Adrenal gland (tissue), 12 donors: ENCODE data around the gene TNP1. TPM values are rescaled to one million over a fixed set of nuclear protein-coding genes. Genes with fewer than 3 reads are reported as not detected.

Experiments
- DNase-seq, 7 donors: peaks; one replicate each; pipeline ENCODE4 v3.0.0-alpha.2; 2019 to 2020
- H3K27ac ChIP-seq, 5 donors: fragments of 200-600 bp; sonication (generic) in 4 of 5; 1 replicate in 3 of 5; 2 replicates in 2 of 5; pipeline versions ENCODE4 v1.5.1 to v1.8.0; 2016 to 2020; ENCODE audit warnings: mild to moderate bottlenecking in 1 of 5
- H3K27me3 ChIP-seq: fragments of 200-600 bp; 2 replicates; pipeline ENCODE4 v1.8.0; 2021
- H3K36me3 ChIP-seq, 2 donors: fragments of 200-600 bp; replicated peaks in 1 of 2; 1 replicate in 1 of 2; 2 replicates in 1 of 2; pipeline versions ENCODE4 v1.5.1 to v1.8.0; 2018 to 2022
- H3K4me1 ChIP-seq, 2 donors: fragments of 200-600 bp; replicated peaks in 1 of 2; 1 replicate in 1 of 2; 2 replicates in 1 of 2; pipeline versions ENCODE4 v1.5.1 to v1.8.0; 2018 to 2021
- H3K4me3 ChIP-seq, 4 donors: fragments of 200-600 bp; sonication (generic) in 3 of 4; one replicate each; pipeline ENCODE4 v1.5.1; 2016 to 2018
- H3K9me3 ChIP-seq, 3 donors: fragments of 200-600 bp; sonication (generic) in 1 of 3; replicated peaks in 1 of 3; 1 replicate in 2 of 3; 2 replicates in 1 of 3; pipeline versions ENCODE4 v1.5.1 to v1.8.0; 2016 to 2021
- POLR2A ChIP-seq, 2 donors: fragments of 450-650 bp; IDR thresholded peaks; one replicate each; pipeline ENCODE4 v1.6.1; 2017; ENCODE audit warnings: antibody characterized with exemption in 2 of 2, mild to moderate bottlenecking in 2 of 2, moderate library complexity in 1 of 2
- WGBS, 4 donors: extraction: QIAGEN DNeasy Blood & Tissue Kit in 2 of 4; methylation state at CpG; one replicate each; pipeline versions ENCODE4 v1.1.5 to v1.1.7; 2013 to 2017; 5-methylcytosine and 5-hydroxymethylcytosine counted together
- intact Hi-C, 2 donors: fragments of 100-400 bp; cut with DNase I; formaldehyde crosslinking; loops; one replicate each; pipeline versions ENCODE4 v1.14.1 to v1.15.0; 2022 to 2023
- polyA plus RNA-seq, 3 donors: library from polyadenylated mRNA; stranded (reverse); fragments of 200-250 nt in 2 of 3; fragments of 350-450 nt in 1 of 3; fragmentation: Illumina TruSeq in 1 of 3; extraction: RNeasy Lipid Tissue Mini Kit (QIAGEN cat#74804) in 1 of 3; gene quantifications; one replicate each; pipeline ENCODE4 v1.2.3, GENCODE V29; 2013 to 2014
- total RNA-seq, 9 donors: library from RNA; depleted of rRNA in 4 of 9; stranded (reverse); fragments of >200 nt in 4 of 9; fragments of 120-200 nt in 1 of 9; fragmentation: NEBNext Ultra II Directional in 1 of 9; extraction: Animal tissue kit (Norgen Biotek cat#: 25700) in 1 of 9; gene quantifications; one replicate each; pipeline versions ENCODE4 v1.1.0 to v1.2.4, GENCODE V29; 2013 to 2023
- TF ChIP-seq, protein P1 (sequence below), 6 experiments: fragments of 450-650 bp in 4 of 6; fragments of 200-600 bp in 2 of 6; sonication (generic) in 1 of 6; IDR thresholded peaks; 1 replicate in 5 of 6; 2 replicates in 1 of 6; pipeline versions ENCODE4 v1.5.1 to v1.8.0; 2016 to 2021; ENCODE audit warnings: antibody characterized with exemption in 6 of 6, mild to moderate bottlenecking in 2 of 6, moderate library complexity in 1 of 6
- donor health status: healthy with polysubstance abuse.
- donor health status: Bipolar disorder and iron deficiency.
- donor health status: DM: yes; HTN: yes; CAD: no.
- donor health status: DM: no; HTN: no; CAD: no.
- donor health status: DM: no; HTN: no; CAD: no.
- donor health status: DM: yes; HTN: yes; CAD: no.

The TNP1 gene
- total and polyA plus RNA-seq, 12 donors = not detected

DNA sequence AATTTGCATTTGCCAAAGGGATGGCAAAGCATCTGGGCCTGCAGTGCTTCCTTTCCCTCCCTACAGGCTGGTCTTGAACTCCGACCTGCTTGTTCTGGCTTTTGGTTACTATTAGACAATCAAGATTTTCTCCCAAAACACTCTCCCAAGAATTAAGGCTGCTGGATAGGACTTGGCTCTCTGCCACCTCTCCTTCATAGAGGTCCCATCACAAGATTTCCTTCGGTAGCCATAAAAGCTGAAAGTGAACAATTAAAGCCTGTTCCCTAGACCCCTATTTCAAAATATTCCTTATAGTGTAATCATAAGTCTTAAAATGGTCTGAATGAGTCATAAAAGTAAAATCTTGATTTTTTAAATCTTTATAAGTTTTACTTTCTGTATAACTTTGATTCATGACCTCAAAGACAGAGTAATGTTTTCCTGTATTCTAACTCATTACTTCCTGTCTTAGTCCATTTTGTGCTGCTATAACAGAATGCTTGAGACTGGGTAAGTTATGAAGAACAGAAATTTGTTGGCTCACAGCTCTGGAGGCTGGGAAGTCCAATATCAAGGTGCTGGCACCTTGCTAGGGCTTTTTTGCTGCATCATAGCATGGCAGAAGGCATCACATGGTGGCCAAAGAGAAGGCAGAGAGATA, 37.8 kb upstream of the TNP1 start:
- Histone ChIP-seq H3K4me1 (no peaks in the 10 kb centered on the region), H3K27me3 (no peaks in the 10 kb centered on the region), H3K27ac (no peak overlapping the region), H3K4me3 (no peak overlapping the region), H3K9me3 (no peaks in the 10 kb centered on the region), H3K36me3 (no peaks in the 10 kb centered on the region)
- no peak for DNase-seq
- 86 to 90% (median 86%) methylated on average over 2 of the region's 2 CpGs for WGBS, 4 donors
- no peak for TF ChIP-seq POLR2A (IDR thresholded peaks at IDR 0.05)
- TF ChIP-seq, protein P1, sequence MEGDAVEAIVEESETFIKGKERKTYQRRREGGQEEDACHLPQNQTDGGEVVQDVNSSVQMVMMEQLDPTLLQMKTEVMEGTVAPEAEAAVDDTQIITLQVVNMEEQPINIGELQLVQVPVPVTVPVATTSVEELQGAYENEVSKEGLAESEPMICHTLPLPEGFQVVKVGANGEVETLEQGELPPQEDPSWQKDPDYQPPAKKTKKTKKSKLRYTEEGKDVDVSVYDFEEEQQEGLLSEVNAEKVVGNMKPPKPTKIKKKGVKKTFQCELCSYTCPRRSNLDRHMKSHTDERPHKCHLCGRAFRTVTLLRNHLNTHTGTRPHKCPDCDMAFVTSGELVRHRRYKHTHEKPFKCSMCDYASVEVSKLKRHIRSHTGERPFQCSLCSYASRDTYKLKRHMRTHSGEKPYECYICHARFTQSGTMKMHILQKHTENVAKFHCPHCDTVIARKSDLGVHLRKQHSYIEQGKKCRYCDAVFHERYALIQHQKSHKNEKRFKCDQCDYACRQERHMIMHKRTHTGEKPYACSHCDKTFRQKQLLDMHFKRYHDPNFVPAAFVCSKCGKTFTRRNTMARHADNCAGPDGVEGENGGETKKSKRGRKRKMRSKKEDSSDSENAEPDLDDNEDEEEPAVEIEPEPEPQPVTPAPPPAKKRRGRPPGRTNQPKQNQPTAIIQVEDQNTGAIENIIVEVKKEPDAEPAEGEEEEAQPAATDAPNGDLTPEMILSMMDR (IDR thresholded peaks at IDR 0.05) = no peak
- intact Hi-C loops = no loop called here

DNA sequence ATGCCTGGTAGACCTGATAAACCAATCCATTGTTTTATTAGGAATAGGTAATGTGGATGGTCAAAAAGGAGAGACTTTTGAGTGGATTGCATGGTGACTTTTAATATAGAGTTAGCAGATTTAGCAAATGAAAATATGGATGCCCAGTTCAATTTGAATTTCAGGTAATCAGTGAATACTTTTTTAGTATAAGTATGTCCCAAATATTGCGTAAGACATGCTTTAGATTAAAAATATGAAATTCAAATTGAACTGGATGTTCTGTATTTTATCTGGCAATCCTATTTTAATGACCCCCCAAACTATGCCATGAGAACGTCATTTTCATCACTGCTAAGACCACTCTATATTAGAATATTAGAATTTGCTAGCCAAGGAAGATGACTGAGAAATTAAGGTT, 30.3 kb upstream of the TNP1 start:
- Histone ChIP-seq H3K9me3 (no peaks in the 10 kb centered on the region), H3K27me3 (no peaks in the 10 kb centered on the region), H3K4me1 (no peaks in the 10 kb centered on the region), H3K36me3 (no peaks in the 10 kb centered on the region), H3K27ac (no peak overlapping the region), H3K4me3 (no peak overlapping the region)
- TF ChIP-seq, protein P1 (IDR thresholded peaks at IDR 0.05) = no peak
- TF ChIP-seq POLR2A (IDR thresholded peaks at IDR 0.05) = no peak
- 82 to 96% (median 92%) methylated on average over 2 of the region's 2 CpGs for WGBS, 4 donors
- DNase-seq = no peak
- intact Hi-C loops = no loop called here

DNA sequence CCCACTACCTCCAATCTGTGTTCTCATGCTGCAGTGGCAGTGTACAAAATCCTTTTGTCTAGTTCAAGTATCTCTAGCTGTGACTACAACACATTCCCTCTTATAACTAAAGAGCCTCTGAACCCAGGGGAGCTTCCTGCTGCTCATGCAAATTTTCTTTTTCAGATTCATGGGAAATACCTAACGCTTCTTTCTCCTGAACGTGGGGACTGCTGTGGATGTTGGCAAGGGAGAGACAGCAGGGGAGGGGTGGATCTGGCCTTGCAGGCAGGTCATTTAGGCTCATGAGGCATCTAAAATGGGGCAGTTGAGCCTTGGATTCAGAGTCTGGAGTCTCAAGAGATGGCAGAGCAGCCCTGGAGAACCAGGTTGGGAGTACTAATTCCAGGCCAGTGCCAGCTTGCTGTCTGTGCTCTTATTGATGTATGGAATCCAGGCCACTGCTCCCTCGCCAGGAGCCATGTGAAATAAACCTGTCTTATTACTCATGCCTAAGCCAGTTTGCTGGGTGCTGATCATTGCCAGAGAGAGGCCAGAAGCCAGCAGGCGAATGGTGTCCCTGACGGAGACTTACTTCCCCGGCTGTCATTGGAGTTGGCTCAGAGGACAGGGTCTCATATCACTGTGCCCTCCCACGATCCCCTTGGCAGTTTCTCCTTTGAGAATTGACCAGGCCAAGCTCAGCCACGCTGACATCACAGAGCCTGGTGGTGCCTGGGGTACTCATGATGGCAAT, 29.2 kb upstream of the TNP1 start:
- Histone ChIP-seq H3K27ac (no peak overlapping the region), H3K4me3 (no peak overlapping the region), H3K4me1 (no peaks in the 10 kb centered on the region), H3K27me3 (no peaks in the 10 kb centered on the region), H3K9me3 (no peaks in the 10 kb centered on the region), H3K36me3 (no peaks in the 10 kb centered on the region)
- intact Hi-C loops = no loop called here
- DNase-seq = no peak
- WGBS, 4 donors = 84 to 89% (median 87%) methylated on average over 8 of the region's 8 CpGs
- no peak for TF ChIP-seq POLR2A (IDR thresholded peaks at IDR 0.05)
- TF ChIP-seq, protein P1 (IDR thresholded peaks at IDR 0.05) = no peak

DNA sequence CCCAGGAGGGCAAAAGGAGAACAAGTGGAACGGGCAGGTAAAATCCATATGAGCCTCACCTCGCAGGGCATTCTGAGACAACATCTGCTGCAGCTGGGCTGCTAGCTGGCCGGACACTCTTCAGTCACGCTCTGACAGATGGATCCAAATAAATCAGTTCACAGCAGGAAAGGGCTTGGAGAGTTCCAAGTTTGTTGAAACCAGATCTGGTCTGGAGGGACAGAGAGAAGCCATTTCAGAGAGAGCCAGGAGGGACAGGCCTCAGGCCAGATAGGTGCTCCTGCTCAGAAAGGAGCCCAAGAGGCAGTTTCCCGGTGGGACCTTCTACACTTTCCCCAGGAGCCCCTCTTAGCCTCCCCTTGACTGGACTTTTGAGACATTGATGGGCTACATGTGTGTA, 28.2 kb upstream of the TNP1 start:
- H3K36me3 ChIP-seq = no peaks in the 10 kb centered on the region
- WGBS, 4 donors = 92 to 95% (median 93%) methylated on average over 5 of the region's 5 CpGs
- intact Hi-C loops = no loop called here

More for the DNA sequence above, 28.2 kb upstream of the TNP1 start:
- no peak overlapping the region for H3K4me3 ChIP-seq
- TF ChIP-seq, protein P1 (IDR thresholded peaks at IDR 0.05) = no peak
- no peak for TF ChIP-seq POLR2A (IDR thresholded peaks at IDR 0.05)
- no peaks in the 10 kb centered on the region for H3K4me1 ChIP-seq
- H3K27me3 ChIP-seq = no peaks in the 10 kb centered on the region
- H3K9me3 ChIP-seq = no peaks in the 10 kb centered on the region
- no peak overlapping the region for H3K27ac ChIP-seq
- no peak for DNase-seq
